Activated CD4-positive, CD25-positive, alpha-beta regulatory T cell treated with anti-CD3 and anti-CD28 coated beads, Interleukin-2, amount 50 U/mL, for 72 hours (primary cell): ENCODE measurements around the gene LRRC31.

Experiments used
- DNase-seq: peaks from one replicate; pipeline ENCODE4 v3.0.0; 2021

Gene LRRC31

DNA sequence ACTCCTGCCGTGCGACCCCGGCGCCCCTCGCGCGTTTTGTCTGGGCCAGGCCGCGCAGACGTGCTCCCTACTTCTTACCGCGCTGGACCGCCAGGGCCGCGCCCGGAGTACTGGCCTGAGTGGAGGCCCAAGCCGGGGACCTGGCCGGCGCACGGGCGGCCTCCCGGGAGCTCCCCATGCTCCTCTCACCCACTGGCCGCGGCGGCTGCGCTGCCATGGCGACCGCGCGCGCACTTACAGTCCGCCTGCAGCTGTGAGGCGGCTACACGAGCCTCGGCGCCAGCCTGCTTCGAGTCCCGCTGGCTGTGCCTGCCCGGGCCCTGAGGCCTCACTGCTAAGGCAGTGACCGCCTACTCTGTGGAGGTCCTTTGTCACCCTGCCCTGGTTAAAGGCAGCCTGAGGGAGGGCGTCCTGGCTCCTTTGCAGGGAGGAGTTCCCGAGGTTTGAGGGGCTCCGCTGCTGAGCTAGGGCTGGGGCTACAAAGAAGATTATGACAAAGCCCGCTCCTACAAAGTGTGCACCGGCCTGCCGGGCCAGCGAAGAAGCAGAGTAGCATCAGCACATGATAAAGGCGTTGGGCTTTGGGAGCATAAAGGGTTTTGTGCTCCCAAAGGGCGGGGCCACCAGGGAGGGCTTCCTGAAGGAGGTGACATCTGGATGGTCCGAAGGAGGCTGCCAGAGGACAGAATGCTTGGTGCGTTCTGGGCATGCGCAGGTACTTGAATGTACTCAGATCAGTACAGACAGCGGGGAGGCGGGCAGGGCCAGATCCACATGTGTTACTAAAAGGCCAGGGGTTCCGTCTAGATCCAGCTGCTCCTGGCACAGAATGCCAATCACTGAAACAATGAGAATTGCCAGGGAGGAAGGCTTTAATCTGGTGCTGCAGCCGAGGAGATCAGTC is 57.2 kb downstream of the LRRC31 start, which contains the start of the genes LRRC34 and LRRIQ4:
LRRC34 (minus strand) TSS at position 573 of the 904 bp plus-strand sequence; CDS start at position 217, 356 bp downstream.
LRRIQ4 (plus strand) TSS at position 539 of the 904 bp plus-strand sequence. CDS start 9,052 bp downstream, outside the sequence.
- peak; percentile 73 for DNase-seq

GRCh38 chr3:169811631-169812331 is 58.0 kb downstream of the LRRC31 start:
- DNase-seq, result no peak

DNA sequence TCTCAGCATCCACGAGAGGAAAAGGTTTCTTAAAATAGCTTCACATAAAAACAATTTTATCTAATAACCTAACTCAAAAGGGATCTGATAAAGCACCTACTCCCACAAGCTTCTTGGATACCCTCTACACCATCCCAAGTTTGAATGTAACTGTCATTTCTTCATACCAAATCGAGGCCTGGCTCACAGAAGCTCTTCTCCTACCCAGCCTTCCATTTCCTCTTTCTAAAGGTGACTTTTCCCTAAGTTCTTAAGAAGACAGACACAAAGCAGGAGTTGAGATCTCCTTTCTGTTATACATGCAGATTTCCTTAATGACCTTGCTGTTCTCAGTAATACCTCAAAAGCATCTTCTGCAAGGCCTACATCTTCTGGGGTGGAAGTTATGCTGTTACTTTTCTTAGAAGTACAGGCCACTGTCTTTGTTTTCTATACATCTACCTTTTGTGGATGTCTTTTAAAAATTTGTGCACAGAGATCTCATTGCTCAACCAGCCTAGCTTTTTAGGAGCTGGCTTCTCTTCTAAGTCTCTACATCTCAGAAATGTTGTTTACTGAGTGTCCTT is 60.4 kb downstream of the LRRC31 start:
- no peak for DNase-seq

DNA sequence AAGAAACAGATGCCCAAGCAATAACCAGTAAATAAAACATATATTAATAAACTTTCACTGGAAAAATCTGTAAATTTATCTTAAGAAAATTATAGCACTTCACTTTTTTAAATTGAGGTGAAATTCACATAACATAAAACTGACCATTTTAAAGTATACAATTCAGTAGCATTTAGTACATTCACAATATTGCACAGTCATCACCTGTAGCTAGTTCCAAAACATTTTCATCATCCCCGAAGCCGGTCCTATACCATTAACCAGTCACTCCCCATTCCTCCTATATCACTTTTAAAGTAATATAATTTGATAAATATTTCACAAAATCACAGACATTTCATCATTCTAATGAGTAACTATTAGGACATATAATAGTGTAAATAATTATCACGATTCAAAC is 65.1 kb downstream of the LRRC31 start:
- DNase-seq, result no peak

GRCh38 chr3:169792359-169792758 is 77.4 kb downstream of the LRRC31 start:
- DNase-seq, result no peak

DNA sequence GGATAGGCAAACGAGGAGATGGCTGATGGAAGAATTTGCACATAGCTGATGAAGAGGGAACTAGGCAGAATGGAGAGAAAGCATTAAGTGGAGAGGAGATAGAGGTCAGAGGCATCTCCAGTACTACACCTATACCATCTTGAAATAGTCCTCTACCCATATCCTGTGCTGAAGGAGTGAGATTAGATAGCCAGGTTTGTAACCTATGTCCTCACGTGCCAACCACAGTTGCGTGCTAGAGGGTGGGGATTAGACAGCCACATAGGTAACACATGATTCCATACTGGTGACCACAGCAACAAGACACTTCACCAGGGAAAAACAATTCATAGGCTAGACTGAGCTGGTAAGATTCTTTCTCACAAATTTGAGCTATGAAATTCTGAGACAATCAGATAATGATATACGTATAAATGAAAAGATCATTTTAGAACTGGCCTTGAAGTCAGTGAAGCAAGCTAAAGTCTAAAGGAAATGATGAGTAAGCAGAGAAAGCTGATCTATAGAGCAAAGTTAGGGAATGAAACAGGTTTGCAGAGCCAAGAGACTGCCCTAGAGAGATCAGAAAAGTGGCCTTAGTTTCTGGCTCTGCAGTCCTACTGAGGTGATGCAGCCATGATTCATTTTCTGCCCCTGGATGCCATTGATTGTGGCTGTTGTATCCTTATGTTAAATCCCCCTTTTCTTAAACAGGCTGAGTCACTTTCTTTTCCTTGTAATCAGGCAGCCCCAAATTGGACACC is 78.9 kb downstream of the LRRC31 start:
- no peak for DNase-seq

DNA sequence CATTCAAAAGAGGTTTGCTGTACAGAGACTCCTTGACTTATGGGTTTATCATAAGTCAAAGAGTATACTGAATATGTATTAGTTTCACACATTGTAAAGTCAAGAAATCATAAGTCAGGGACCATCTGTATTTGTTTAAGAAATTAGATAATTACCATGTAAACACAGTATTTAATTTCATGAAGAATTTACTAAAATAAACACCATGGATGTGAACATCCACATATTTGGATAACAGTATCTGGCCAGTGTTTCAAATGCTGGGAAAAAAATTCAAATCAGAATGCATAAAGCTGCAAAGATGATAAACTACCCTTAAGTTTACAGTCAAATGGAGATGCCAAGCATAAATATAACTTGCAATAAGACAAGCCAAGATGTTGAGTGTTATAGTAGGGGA is 79.5 kb downstream of the LRRC31 start:
- DNase-seq, result no peak
